OCI-LY1 (cell line): ENCODE measurements around the gene IKBIP.
"Not testable (repeated sequence)": the region's sequence is repeated elsewhere in the genome, so short reads cannot be mapped to it uniquely, and the experiment has no call there.

Source experiments
- H2AFZ ChIP-seq: fragments of 200-600 bp; sonication (generic), shearing (Covaris generic); 2 replicates; pipeline ENCODE4 v1.6.0; 2014; ENCODE audit warnings: antibody characterized with exemption, mild to moderate bottlenecking, low read length
- H3F3A ChIP-seq: fragments of 200-600 bp; sonication (generic), shearing (Covaris generic); 2 replicates; pipeline ENCODE4 v1.6.0; 2014; ENCODE audit warnings: mild to moderate bottlenecking, antibody characterized with exemption, low read length, moderate library complexity; ENCODE audit not compliant: insufficient read depth
- H3K27ac ChIP-seq: fragments of 200-600 bp; sonication (generic); 2 replicates; pipeline ENCODE4 v1.5.1; 2014; ENCODE audit warnings: low read length, mixed run types, mild to moderate bottlenecking, low read depth; ENCODE audit not compliant: poor library complexity, severe bottlenecking
- H3K27me3 ChIP-seq: fragments of 200-600 bp; sonication (generic); 2 replicates; pipeline ENCODE4 v1.6.0; 2014; ENCODE audit warnings: antibody characterized with exemption, mild to moderate bottlenecking, low read length, moderate library complexity; ENCODE audit not compliant: insufficient read depth
- H3K36me3 ChIP-seq: fragments of 200-600 bp; sonication (generic); 2 replicates; pipeline ENCODE4 v1.6.1; 2014; ENCODE audit warnings: mild to moderate bottlenecking, antibody characterized with exemption, low read length, moderate library complexity, mixed read lengths; ENCODE audit not compliant: insufficient read depth
- H3K4me1 ChIP-seq: fragments of 200-600 bp; sonication (generic); 2 replicates; pipeline ENCODE4 v1.5.1; 2014; ENCODE audit warnings: mild to moderate bottlenecking, low read length, moderate library complexity; ENCODE audit not compliant: insufficient read depth, severe bottlenecking
- H3K4me2 ChIP-seq: fragments of 200-600 bp; sonication (generic), shearing (Covaris generic); 2 replicates; pipeline ENCODE4 v1.6.1; 2014; ENCODE audit warnings: low read length
- H3K4me3 ChIP-seq: fragments of 200-600 bp; sonication (generic); 2 replicates; pipeline ENCODE4 v1.5.1; 2014; ENCODE audit warnings: low read length, low read depth, mild to moderate bottlenecking, mixed read lengths; ENCODE audit not compliant: poor library complexity, severe bottlenecking
- H3K79me2 ChIP-seq: fragments of 200-600 bp; shearing (Covaris generic); 2 replicates; pipeline ENCODE4 v1.6.1; 2016; ENCODE audit warnings: mixed run types, low read length, mixed read lengths; ENCODE audit not compliant: insufficient read depth
- H3K9ac ChIP-seq: fragments of 200-600 bp; sonication (generic), shearing (Covaris generic); 2 replicates; pipeline ENCODE4 v1.6.1; 2014; ENCODE audit warnings: mild to moderate bottlenecking, low read length, mixed read lengths
- H3K9me2 ChIP-seq: fragments of 200-600 bp; sonication (generic), shearing (Covaris generic); 2 replicates; pipeline ENCODE4 v1.6.1; 2014; ENCODE audit warnings: low read depth, mild to moderate bottlenecking, low read length, mixed read lengths
- H3K9me3 ChIP-seq: fragments of 200-600 bp; shearing (Covaris generic); 2 replicates; pipeline ENCODE4 v1.6.1; 2014; ENCODE audit warnings: low read length, mixed read lengths
- H4K20me1 ChIP-seq: fragments of 200-600 bp; sonication (generic), shearing (Covaris generic); 2 replicates; pipeline ENCODE4 v1.6.0; 2016; ENCODE audit warnings: mild to moderate bottlenecking, low read length; ENCODE audit not compliant: insufficient read depth
- EZH2 ChIP-seq: fragments of 200-600 bp; sonication (generic), shearing (Covaris generic); IDR thresholded peaks from 2 replicates; pipeline ENCODE4 v1.8.0; 2017; ENCODE audit warnings: borderline replicate concordance, mixed run types, mild to moderate bottlenecking, antibody characterized with exemption, low read length, moderate library complexity, mixed read lengths
- TF ChIP-seq, protein P1 (sequence below): fragments of 200-600 bp; sonication (generic), shearing (Covaris generic); IDR thresholded peaks from 2 replicates; pipeline ENCODE4 v1.5.1; 2017; ENCODE audit warnings: mild to moderate bottlenecking, antibody characterized with exemption, low read length, moderate library complexity, mixed read lengths

IKBIP gene

DNA sequence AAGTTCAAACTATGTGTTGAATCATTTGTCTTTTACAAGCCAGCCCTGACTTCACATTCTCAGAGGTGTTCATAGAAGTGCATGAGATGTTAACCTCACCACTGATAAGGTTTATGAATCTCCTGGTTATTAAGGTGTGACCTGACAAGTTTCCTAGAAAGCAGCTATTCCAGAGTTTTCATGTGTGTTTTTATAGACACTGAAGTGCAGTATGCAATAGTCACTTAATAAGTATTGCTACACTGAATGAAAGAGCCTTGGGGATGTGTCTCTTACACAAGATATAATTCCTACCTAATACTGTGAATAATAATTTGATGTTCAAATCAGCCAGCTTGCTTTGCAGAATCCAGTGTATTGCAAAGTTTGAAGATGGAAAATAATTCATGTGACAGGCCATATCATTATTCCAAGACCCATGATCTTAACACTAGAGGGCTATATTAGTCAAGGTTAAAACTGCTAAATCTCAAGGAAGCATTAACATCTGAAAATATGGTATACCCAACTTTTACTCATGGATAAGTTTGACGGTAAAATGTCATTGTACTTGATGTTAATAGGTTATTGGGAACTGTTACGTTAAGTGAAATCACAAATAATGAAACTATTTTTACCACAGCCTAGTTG is 38.1 kb downstream of the IKBIP start:
- H3K4me3 ChIP-seq: no peak overlapping the region
- H3K9me3 ChIP-seq: no peaks in the 10 kb centered on the region
- no peaks in the 10 kb centered on the region for H4K20me1 ChIP-seq
- H2AFZ ChIP-seq: no peak overlapping the region
- no peaks in the 10 kb centered on the region for H3K9me2 ChIP-seq
- H3K4me2 ChIP-seq: no peak overlapping the region
- no peaks in the 10 kb centered on the region for H3K79me2 ChIP-seq
- TF ChIP-seq, protein P1, sequence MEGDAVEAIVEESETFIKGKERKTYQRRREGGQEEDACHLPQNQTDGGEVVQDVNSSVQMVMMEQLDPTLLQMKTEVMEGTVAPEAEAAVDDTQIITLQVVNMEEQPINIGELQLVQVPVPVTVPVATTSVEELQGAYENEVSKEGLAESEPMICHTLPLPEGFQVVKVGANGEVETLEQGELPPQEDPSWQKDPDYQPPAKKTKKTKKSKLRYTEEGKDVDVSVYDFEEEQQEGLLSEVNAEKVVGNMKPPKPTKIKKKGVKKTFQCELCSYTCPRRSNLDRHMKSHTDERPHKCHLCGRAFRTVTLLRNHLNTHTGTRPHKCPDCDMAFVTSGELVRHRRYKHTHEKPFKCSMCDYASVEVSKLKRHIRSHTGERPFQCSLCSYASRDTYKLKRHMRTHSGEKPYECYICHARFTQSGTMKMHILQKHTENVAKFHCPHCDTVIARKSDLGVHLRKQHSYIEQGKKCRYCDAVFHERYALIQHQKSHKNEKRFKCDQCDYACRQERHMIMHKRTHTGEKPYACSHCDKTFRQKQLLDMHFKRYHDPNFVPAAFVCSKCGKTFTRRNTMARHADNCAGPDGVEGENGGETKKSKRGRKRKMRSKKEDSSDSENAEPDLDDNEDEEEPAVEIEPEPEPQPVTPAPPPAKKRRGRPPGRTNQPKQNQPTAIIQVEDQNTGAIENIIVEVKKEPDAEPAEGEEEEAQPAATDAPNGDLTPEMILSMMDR: peak; percentile 33; the same call in 1 of the 2 replicates
- TF ChIP-seq EZH2: no peak
- peaks cover 8% of the 10 kb centered on the region for H3F3A ChIP-seq
- no peak overlapping the region for H3K27ac ChIP-seq
- H3K36me3 ChIP-seq: peaks cover 28% of the 10 kb centered on the region
- no peak overlapping the region for H3K9ac ChIP-seq
- H3K27me3 ChIP-seq: no peaks in the 10 kb centered on the region
- H3K4me1 ChIP-seq: peaks cover 4% of the 10 kb centered on the region

DNA sequence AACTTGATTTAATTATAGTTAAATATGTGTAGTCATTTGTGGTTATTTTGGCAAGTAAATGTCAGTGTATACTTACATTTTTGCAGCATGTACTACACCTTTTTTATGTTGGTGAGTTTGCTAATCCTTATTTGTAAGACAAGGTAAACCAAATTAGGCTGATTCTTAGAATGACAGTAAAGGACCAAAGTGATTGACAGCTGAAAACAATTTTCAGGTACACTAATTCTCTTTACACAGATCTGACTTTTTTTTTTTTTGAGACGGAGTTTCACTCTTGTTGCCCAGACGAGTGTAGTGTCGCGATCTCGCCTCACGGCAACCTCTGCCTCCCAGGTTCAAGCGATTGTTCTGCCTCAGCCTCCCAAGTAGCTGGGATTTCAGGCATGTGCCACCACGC is 42.7 kb downstream of the IKBIP start:
- H3K36me3 ChIP-seq: peaks cover 73% of the 10 kb centered on the region
- H4K20me1 ChIP-seq: no peaks in the 10 kb centered on the region
- H3F3A ChIP-seq: peaks cover 8% of the 10 kb centered on the region

DNA sequence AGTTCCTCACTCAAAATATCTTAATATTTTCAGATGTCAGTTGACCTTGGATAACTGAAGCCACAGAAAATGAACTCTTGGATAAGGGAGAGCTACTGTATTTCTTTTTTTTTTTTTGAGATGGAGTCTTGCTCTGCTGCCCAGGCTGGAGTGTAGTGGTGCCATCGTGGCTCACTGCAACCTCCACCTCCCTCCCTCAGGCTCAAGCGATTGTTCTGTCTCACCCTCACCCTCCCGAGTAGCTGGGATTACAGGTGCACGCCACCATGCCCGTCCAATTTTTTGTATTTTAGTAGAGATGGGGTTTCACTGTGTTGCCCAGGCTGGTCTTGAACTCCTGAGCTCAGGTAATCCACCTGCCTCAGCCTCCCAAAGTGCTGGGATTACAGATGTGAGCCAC is 47.3 kb downstream of the IKBIP start:
- H3K9ac ChIP-seq, H2AFZ ChIP-seq, H3K9me3 ChIP-seq, H3F3A ChIP-seq, H3K4me3 ChIP-seq, H4K20me1 ChIP-seq, H3K9me2 ChIP-seq, H3K4me2 ChIP-seq, H3K27ac ChIP-seq, H3K27me3 ChIP-seq: not testable (repeated sequence)
- peaks cover 27% of the 10 kb centered on the region for H3K4me1 ChIP-seq
- peaks cover 83% of the 10 kb centered on the region for H3K36me3 ChIP-seq
- peaks cover 37% of the 10 kb centered on the region for H3K79me2 ChIP-seq

More for the DNA sequence above, 42.7 kb downstream of the IKBIP start:
- H3K4me3 ChIP-seq: no peak overlapping the region
- no peak overlapping the region for H3K9ac ChIP-seq
- no peaks in the 10 kb centered on the region for H3K9me3 ChIP-seq
- no peak overlapping the region for H3K4me2 ChIP-seq
- H3K4me1 ChIP-seq: no peaks in the 10 kb centered on the region
- H3K27ac ChIP-seq: no peak overlapping the region
- 0 out of 2 replicates have a peak, but pooled peaks cover 4% of the 10 kb centered on the region for H3K79me2 ChIP-seq
- no peak overlapping the region for H2AFZ ChIP-seq
- H3K27me3 ChIP-seq: no peaks in the 10 kb centered on the region
- no peaks in the 10 kb centered on the region for H3K9me2 ChIP-seq
- TF ChIP-seq EZH2: no peak
- TF ChIP-seq, protein P1: no peak
